ENCODE results near the gene TNFRSF9.
"Not testable (repeated sequence)": the region's sequence is repeated elsewhere in the genome, so short reads cannot be mapped to it uniquely, and the experiment has no call there.

TNFRSF9 gene

DNA sequence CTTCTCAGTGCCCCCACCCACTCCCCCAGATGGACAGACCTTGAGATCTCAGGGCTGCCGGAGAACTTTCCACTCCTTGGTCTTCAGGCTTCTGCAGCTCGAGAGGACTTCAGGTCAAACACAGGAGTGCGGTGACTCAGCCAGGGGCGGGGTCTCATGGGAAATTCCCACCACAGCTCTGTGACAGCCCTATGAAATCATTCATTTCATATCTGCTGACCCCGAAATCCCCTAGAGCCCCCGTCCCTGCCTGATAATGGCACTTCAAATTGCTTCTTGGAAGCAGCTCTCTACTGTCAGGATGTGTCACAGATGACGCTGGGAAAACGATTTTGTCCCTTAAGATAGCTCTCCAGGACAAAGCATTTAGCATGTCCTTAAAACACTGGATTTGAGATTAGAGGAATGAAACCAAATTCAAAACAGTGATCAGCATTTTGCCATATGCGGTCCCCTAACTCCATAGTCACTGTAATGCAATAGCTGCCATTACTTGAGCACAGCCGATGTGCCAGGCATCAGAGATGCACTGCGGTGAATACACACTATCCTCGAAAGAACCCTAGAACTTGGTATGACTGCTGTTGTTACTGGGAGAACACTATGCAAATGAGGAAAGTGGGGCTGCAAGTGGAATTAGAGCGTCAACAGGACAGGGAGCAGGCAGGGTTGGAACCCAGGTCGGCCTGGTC is at the start of gene TNFRSF9:
Gene TNFRSF9 (minus strand): TSS at position 95 of the 692 bp plus-strand sequence. CDS start 845 bp downstream, outside the sequence.
- peak; percentile 88 to 92 for DNase-seq

DNA sequence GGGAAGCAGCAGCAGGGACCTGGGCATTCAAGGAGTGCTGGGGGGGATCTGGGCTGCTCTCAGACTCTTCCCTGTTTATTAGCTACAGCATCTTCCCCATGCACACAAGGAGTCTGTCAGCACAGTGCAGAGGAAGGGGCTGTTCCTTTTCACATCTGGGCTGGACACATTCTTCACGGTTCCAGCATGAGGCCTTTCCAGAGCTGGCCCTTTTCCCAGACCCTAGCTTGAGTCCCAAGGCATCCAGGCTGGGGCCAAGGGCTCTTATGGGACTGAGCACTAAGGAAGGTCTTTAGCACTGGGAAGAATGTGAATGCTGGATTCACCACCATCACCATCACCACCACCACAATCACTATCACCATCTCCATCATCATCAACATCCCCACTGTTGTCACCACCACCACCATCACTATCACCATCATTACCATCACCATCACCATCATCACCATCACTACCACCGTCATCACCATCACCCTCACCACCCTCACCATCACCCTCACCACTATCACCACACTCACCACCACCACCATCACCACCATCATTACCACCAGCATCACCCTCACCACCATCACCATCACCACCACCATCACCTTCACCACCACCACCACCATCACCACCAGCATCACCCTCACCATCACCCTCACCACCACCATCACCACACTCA is 49.3 kb upstream of the TNFRSF9 start:
- no peak for DNase-seq

DNA sequence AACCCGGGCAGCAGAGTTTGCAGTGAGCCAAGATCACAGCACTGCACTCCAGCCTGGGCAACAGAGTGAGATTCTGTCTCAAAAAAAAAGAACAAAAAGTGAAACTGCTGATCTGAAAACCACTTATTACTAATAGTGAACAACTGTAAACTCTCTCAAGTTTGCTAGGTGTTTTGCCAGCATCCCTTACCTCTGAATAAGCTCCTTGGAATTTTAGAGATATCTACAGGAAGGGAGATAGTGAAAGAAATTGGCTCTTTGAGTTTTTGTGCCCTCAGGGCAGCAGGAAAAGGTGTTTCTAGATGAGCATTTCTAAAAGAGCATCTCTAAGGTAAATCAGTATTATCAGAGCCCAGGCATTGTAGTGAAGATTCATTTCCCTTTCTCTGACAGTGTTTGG is 47.9 kb upstream of the TNFRSF9 start:
- no peak for DNase-seq

DNA sequence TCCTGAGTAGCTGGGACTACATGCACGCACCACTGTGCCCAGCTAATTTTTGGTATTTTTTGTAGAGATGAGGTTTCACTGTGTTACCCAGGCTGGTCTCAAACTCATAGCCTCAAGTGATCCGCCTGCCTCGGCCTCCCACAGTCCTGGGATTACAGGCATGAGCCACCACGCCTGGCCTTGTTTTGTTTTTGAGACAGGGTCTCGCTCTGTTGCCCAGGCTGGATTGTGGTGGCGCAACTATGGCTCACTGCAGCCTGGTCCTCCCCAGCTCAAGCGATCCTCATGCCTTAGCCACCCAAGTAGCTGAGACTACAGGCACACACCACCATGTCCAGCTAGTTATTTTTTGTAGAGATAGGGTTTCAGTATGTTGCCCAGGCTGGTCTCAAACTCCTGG is 46.9 kb upstream of the TNFRSF9 start:
- DNase-seq, result no peak

DNA sequence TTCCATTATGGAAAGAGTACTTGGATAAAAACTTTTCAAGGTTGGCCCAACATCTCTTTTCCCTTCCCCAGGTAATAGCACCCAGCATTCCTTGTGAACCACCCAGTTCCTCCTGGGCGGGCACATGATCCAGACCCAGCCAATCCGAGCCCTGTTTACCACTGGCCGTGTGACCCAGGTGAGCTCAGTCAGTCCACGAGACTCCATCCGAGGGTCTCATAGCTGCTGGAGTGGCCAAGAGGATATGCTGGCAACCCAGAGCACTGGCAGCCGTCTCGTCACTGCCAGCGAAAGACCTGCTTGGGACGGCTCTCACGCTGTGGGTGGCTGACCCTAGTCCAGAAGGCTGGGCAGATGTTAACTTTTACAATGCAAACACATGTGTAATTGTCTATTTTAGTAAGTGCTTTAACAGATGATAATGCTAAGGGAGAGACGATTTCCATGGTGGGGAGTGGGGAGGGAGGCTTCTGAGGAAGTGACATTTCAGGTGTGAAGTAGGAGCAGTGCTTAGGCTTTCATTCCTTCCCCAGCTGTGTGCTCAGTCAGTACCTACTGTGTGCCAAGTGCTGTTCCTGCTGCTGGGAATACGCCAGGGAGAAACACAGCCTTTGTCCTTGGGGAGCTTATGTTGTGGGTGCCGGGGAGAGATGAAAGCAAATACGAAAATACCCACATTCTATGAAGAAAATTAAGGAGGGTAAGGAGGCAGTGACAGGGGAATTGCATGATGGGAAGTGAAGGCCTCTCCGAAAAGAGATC is 45.4 kb upstream of the TNFRSF9 start:
- no peak for DNase-seq

DNA sequence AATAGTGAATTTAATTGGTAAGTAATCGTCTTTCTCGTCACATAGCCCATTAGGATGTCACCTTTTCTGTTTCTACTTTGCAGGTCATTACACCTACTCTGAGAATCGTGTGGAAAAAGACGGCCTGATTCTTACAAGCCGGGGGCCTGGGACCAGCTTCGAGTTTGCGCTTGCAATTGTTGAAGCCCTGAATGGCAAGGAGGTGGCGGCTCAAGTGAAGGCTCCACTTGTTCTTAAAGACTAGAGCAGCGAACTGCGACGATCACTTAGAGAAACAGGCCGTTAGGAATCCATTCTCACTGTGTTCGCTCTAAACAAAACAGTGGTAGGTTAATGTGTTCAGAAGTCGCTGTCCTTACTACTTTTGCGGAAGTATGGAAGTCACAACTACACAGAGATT is 44.2 kb upstream of the TNFRSF9 start:
- DNase-seq, result no peak

DNA sequence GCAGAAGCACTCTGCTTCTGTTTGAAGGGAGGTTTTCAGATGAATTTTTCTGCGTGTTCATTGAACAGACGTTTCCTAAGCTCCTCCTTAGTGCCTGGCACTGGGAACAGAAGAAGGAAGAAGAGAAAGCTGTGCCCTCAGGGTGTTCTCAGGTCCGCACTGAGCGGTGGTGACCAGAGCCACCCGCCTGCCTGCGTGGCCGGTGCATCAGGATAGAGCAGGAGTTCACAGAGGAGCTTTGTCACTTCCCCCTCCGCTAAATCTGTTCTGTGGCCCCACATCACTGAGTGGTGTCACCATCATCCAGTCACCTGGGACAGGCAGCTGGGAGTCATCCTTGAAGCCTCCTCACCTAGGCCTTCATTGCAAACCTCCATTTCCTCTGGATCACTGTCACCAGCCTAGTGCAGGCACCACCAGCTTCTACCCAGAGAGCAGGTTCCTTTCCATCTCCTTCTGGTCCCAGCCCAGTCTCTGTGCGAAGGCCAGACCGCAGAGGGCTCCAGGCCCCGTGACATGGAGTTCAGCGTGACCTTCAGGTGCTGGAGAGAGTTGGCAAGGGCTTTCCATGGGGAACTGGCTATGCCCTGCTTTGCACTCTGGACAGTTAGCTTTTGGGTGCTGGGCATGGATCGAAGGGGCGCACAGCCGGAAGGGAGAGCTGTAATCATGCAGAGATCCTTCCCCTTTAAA is 42.6 kb upstream of the TNFRSF9 start:
- DNase-seq, result no peak

DNA sequence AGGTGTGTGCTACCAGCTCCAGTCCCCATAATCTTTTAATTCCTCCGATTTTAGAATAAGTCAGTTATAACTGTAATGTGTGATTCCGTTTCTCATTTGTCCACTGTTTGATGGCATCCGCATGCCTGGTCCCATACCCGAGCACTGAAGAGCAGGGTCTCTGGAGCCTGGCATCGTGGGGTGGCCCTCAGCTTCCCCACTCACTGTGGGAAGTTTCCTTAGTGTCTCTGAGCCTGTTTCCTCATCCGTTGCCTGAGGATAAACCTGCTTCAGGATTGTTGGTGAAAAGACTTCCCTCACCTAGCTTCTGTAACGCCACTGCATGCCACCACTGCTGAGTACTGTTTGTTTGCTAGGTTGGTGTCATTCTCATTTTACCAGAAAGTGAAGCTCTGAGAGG is 40.3 kb upstream of the TNFRSF9 start:
- DNase-seq, result no peak

DNA sequence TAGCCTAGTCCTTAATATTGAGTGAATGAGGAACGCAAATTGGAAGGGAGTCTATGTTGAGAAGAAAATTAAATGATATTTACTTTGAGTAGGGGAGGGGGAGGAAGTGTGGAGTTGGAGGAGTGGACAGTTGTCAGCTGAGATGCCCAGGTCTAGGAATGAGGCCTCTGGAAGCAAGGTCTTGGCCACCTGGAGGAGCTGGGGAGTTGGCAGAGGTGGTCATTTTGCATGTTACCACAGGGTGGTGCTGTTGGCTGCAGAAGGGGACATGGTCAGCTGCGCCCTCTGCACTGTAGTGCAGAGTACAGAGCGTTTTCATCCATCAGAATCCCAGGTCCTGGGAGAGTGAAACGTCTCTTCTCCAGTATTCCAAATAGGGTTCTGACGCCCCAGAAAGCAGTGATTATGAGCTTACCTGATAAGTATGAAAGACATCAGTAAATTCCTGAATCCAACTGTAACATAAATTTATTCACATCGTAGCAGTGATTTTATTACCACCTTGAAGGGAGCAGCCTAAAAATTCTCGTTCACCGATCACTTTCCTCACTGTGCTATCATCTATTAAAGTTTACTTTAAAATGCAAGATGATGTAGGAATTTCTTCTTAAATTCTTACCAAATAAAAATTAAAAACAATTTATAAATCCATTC is 34.7 kb upstream of the TNFRSF9 start:
- DNase-seq, result peak; percentile 29 to 48

DNA sequence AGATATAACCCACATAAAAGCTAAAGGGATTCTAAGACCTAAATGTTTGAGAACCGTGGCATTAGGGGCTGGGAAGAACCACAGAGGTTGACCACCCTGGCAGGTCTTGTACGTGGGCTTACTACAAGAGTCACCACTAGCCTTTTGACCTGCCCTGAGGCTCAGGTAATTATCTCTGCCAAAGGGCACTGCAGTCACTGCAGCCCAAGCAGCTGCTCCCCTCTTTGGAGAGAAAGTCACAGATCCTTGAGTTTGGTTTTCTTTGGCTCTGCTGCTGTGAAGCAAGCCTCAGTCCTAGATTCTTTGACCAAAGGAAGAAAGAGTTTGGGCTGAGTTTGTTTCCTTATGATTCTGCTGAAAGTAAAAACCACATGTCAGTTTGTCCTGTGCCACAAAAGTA is 32.4 kb upstream of the TNFRSF9 start:
- DNase-seq, result no peak

DNA sequence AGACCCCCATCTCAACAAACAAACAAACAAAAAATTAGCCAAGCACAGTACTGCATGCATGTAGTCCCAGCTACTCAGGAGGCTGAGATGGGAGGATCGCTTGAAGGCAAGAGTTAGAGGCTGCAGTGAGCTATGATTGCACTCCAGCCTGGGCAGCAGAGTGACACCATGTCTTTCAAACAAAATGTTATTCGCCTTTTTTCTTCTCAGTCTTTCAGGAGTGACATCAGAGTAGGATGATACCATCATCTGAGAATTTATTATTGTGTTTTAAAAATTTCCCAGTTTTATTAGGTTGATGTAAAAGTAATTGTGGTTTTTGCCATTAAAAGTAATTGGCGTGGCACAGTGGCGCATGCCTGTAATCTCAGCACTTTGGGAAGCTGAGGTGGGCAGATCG is 31.6 kb upstream of the TNFRSF9 start:
- no peak for DNase-seq

DNA sequence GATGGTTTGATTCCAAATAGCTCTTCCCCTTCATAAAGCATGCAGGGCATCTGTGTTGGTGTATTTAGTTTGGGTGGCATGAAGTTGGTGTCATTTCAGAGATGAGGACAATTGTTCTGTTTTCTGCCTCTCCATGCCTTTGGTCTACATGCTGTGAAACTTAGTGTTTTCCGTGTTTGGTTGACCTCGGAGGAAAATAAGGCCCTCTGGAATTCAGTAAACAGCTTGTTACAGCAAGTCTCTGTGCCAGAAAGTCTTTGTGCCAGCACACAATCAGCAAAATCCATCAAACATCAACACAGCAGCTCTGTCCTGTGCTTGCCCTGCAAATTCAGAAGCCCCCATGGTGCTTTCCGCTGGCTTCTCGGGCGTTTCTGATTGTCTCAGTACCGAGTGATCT is 30.4 kb upstream of the TNFRSF9 start:
- no peak for DNase-seq

DNA sequence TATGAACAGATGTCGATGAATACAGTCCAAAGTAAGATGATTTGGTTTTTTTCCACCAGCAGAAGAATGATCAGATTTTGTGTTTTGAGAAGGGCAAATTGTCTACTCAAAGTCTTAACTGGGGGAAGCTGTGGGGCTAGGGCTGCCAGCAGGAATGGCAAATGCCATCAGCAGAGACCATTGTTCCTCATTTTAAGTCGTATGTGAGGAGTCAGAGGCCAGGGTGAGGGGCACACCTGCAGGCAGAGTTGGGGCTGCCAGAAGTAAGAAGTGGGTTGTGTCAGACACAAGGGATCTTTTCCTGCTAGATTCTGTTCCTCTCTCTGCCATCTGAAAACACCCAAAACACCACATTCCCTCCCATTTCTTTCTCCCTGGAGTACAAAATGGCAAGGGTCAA is 29.6 kb upstream of the TNFRSF9 start:
- DNase-seq, result no peak

DNA sequence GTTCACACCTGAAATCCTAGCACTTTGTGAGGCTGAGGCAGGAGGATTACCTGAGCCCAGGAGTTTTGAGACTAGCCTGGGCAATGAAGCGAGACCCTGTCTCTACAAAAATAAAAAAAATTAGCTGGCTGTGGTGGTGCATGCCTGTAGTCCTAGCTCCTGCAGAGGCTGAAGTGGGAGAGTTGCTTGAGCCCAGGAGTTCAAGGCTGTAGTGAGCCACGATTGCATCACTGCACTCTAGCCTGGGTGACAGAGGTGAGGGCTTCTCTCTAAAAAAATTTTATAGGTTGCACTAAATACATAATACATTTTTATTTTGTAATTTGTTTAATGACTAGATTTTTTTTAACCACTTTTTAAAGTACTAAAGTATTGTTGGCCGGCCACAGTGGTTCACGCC is 27.0 kb upstream of the TNFRSF9 start:
- no peak for DNase-seq

DNA sequence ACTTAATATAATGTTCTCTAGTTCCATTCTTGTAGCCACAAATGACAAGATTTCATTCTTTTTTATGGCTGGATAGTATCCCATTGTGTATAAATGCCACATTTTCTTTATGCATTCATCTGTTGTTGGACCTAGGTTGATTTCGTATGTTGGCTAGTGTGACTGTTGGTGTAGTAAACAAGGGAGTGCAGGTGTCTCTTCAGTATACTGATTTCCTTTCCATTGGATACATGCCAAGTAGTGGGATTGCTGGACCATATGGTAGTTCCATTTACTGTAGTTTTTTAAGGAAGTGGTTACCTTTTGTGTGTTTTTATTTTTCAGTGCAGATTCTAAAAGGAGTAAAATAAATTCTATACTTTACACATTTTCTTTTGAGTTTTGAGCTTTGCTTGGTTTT is 26.6 kb upstream of the TNFRSF9 start:
- DNase-seq, result no peak

DNA sequence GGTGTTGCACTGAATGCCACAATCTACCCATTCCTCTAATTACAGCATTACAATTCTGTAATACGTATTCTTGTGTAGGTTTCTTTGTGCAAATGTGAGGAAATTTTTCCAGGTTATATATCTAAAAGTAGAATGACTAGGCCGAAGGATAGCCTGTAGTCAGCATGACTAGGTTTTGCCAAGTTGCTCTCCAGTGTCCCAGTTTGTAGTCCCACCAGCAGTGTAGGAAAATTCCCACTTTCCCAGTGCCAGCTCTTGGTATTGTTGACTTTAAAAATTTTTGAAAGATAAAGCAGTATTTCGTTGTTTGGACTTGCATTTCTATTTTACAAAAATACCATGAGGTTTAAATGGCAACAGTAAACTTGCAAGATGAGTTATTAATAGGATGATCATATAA is 23.8 kb upstream of the TNFRSF9 start:
- DNase-seq, result no peak

DNA sequence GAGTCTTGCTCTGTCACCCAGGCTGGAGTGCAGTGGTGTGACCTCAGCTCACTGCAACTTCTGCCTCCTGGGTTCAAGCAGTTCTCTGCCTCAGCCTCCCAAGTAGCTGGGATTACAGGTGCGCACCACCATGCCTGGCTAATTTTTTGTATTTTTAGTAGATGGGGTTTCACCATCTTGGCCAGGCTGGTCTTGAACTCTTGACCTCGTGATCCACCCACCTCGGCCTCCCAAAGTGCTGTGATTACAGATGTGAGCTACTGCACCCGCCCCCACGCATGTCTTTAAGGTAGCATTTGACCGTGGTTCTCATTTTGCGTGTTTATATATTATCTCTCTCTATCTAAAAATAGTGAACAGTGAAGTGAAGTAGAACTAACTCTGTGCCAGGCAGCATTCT is 23.2 kb upstream of the TNFRSF9 start:
- not testable (repeated sequence) for DNase-seq

DNA sequence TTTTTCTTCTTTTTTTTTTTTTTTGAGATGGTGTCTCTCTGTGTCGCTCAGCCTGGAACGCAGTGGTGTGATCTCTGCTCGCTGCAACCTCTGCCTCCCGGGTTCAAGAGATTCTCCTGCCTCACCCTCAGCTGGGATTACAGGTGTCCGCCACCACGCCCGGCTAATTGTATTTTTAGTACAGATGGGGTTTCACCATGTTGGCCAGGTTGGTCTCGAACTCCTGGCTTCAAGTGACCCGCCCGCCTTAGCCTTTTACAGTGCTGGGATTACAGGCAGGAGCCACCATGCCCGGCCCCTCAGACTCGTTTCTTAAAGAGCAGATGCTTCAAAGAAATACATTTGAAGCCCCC is 22.7 kb upstream of the TNFRSF9 start:
- not testable (repeated sequence) for DNase-seq

DNA sequence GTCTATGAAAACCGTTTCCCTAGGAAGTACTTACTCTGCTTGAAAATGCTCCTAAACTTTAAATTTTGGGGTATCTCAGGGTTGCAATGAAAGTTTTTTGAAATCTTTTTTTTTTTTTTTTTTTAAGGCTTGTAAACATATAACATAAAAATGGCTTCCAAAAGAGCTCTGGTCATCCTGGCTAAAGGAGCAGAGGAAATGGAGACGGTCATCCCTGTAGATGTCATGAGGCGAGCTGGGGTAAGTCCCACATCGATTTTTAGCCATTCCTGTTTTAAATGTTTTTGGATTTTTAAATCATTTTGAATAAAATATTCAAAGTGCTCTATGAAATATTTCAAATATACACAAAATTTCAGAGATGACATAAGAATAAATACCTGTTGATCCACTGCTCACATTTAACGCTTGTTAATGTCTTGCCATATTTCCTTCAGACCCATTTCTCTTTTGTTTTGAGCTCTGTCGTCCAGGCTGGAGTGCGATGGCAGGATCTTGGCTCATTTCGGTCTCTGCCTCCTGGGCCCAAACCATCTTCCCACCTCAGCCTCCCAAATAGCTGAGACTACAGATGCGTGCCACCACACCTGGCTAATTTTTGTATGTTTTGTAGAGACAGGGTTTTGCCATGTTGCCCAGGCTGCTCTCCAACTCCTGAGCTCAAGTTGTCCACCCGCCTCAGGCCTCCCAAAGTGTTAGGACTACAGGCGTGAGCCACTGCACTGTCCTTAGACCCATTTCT is 22.2 kb upstream of the TNFRSF9 start:
- no peak for DNase-seq

DNA sequence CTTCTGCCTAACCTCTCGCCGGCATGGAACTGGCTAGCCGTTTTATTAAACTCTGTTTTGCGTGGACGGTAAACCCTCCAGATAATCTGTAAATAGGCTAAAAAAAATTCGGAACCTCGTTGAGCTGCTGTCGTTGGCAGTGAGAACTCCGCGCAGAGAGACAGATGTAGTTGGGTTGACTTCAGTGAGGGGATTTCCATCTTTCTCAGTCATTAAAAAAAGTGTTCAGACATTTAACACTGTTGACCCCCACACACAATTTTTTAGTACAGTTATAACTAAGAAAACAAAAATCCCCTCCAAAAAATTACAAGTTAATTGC is 21.3 kb upstream of the TNFRSF9 start:
- DNase-seq, result no peak

DNA sequence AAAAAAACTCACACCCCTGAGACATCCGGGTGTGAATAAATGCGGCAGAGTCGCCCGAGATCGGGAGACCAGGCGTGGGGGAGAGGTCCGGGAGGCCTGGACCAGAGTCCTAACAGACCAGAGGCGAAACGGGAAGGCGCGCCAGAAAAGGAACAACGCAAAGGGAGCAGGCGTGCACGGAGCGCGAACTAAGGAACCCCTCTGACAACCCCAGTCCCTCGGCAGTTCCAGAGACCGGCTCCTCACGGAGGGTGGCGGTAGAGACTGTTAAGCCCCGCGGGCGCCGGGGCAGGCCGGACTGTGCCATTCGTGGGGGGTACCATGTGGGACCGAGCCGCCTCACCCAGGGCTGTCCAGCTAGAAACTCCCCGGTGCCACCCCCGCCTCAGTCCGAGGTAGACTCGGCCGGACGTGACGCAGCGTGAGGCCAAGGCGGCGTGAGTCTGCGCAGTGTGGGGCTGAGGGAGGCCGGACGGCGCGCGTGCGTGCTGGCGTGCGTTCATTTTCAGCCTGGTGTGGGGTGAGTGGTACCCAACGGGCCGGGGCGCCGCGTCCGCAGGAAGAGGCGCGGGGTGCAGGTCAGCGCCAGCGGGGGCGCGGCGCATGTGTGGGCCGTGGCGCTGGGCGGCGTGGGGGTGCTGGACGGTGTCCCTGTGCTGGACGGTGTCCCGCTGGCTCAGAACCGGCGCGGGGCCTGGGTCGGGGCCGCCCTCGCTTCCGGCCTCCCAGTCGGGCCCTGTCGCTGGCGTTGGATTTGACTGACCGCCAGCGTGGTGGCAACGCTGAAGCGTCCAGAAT is 20.8 kb upstream of the TNFRSF9 start, which contains the start of gene PARK7:
Gene PARK7 (plus strand): TSS at position 496 of the 798 bp plus-strand sequence. CDS start 1,075 bp downstream, outside the sequence.
- peak; percentile 100 for DNase-seq

DNA sequence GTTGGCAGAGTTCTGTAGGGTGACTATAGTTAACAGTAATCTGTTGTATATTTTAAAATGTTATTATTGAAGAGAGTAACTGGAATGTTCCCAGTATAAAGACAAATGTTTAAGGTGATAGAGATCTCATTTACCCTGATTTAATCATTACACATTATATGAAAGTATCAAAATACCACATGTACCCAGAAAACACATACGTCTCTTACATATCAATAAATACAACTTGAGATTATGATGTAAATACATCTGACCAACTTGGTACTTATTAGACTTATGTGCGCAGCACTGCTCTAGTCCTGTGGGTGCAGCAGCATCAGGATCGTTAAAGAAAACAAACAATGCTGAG is 20.2 kb upstream of the TNFRSF9 start:
- DNase-seq, result no peak
